ENCODE measurements around the gene DGKI. TPM values are rescaled to one million over a fixed set of nuclear protein-coding genes. Genes with fewer than 3 reads are reported as not detected.

Gene DGKI
- total RNA-seq, 4 donors from 2014 or later: 45.1 to 71.0 (median 48.7) TPM

- H3K9me3 ChIP-seq: no peaks in the 10 kb centered on the region
- H3K27ac ChIP-seq: no peak overlapping the region
- TF ChIP-seq CTCF (IDR thresholded peaks at IDR 0.05): no peak
- no peak overlapping the region for H3K4me3 ChIP-seq (replicated peaks in 1 of 3)
- no peaks in the 10 kb centered on the region for H3K4me1 ChIP-seq
- no peaks in the 10 kb centered on the region for H3K27me3 ChIP-seq
- DNase-seq: no peak
- intact Hi-C loops (cut with DNase I): no loop called here
- H3K36me3 ChIP-seq: peaks cover 0 to 9% of the 10 kb centered on the region in 2 donors
Measured at GRCh38 chr7:137393570-137393969, 453.2 kb downstream of the DGKI start.

DNA sequence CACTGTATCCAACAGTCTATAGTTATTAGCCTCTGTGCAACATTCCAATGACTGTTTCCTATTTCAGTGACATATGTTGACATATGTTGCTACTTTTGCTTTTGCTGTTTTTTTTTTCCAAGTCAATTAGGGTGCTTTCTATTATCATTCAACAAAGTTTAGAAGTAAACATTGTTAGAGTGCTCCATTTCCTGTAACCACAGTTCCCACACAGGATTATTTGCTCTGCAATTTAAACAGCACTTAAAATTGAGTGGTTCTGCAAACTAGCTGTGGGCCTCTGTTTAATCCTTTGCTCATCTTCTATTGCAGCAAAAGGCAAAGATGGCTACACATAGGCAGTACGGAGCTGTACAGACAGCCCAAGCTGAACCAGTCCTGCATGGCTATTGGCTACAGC, 456.7 kb downstream of the DGKI start:
- 89 to 91% methylated on average over 1 of the region's 1 CpG for WGBS, 2 donors
- Histone ChIP-seq H3K9me3 (no peaks in the 10 kb centered on the region), H3K4me3 (replicated peaks in 1 of 3) (no peak overlapping the region), H3K27ac (no peak overlapping the region), H3K36me3 (peaks cover 0 to 9% of the 10 kb centered on the region in 2 donors), H3K4me1 (no peaks in the 10 kb centered on the region), H3K27me3 (no peaks in the 10 kb centered on the region)
- TF ChIP-seq POLR2A (IDR thresholded peaks at IDR 0.05): no peak
- intact Hi-C loops (cut with DNase I): no loop called here
- no peak for DNase-seq

DNA sequence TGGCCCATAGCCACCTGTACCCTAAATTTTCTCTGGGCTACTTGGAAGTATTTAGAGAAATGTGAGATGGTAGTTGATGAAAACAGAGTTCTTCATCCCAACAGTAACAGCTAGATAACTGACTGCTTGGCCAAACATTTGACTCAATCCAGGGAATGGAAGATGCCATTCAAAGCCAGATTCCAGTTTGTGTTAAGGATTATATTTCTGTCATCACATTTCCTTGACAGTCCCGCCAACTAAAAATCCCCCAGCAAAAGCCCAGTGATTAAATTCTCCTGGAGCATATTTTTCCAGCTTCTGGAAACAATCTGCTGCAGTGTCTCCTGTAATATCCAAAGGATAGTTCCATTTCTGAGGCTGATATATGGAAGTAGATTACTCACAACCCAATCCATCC, 457.9 kb downstream of the DGKI start:
- H3K27ac ChIP-seq: no peak overlapping the region
- intact Hi-C loops (cut with DNase I): no loop called here
- no peak overlapping the region for H3K4me3 ChIP-seq (replicated peaks in 1 of 3)
- TF ChIP-seq POLR2A (IDR thresholded peaks at IDR 0.05) (no peak), CTCF (IDR thresholded peaks at IDR 0.05) (no peak)
- H3K9me3 ChIP-seq: no peaks in the 10 kb centered on the region
- no peaks in the 10 kb centered on the region for H3K27me3 ChIP-seq
- H3K36me3 ChIP-seq: peaks cover 0 to 9% of the 10 kb centered on the region in 2 donors
- no peak for DNase-seq
- no peaks in the 10 kb centered on the region for H3K4me1 ChIP-seq
- 93 to 100% methylated on average over 1 of the region's 1 CpG for WGBS, 2 donors

- WGBS, 2 donors: 64 to 67% methylated on average over 1 of the region's 1 CpG
- no peak for DNase-seq
- H3K27ac ChIP-seq: no peak overlapping the region
- intact Hi-C loops (cut with DNase I): no loop called here
- no peaks in the 10 kb centered on the region for H3K27me3 ChIP-seq
- no peak overlapping the region for H3K4me3 ChIP-seq (replicated peaks in 1 of 3)
- no peak for TF ChIP-seq POLR2A (IDR thresholded peaks at IDR 0.05)
- TF ChIP-seq CTCF (IDR thresholded peaks at IDR 0.05): no peak
- no peaks in the 10 kb centered on the region for H3K9me3 ChIP-seq
- peaks cover 0 to 9% of the 10 kb centered on the region in 2 donors for H3K36me3 ChIP-seq
- H3K4me1 ChIP-seq: no peaks in the 10 kb centered on the region
Measured at GRCh38 chr7:137386966-137387365, 459.8 kb downstream of the DGKI start.

GRCh38 chr7:137381045-137381444, 465.7 kb downstream of the DGKI start:
- no peaks in the 10 kb centered on the region for H3K4me1 ChIP-seq
- H3K9me3 ChIP-seq: no peaks in the 10 kb centered on the region
- H3K4me3 ChIP-seq (replicated peaks in 1 of 3): no peak overlapping the region
- H3K27me3 ChIP-seq: no peaks in the 10 kb centered on the region
- intact Hi-C loops (cut with DNase I): no loop called here
- TF ChIP-seq POLR2A (IDR thresholded peaks at IDR 0.05) (no peak), CTCF (IDR thresholded peaks at IDR 0.05) (no peak)
- no peak for DNase-seq
- WGBS, 2 donors: 71 to 86% methylated on average over 1 of the region's 1 CpG
- H3K36me3 ChIP-seq: no peaks in the 10 kb centered on the region
- H3K27ac ChIP-seq: no peak overlapping the region

DNA sequence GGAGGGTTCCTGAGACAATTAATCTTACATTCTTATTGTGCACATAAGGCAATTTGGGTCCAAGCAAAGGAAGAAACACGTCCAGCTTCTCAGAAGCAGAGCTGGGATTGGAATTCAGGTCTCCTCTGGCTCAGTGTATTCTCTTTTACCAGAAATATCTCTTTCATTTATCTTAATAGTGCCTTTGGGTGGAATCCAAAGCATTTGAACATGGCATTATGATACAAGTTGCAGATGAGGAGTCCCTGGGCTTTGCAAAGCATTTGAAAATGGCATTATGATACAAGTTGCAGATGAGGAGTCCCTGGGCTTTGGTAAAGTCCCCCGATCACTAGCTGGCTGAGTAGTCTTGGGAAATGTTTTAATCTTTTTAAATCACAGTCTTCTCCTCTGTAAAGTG, 473.3 kb downstream of the DGKI start:
- Histone ChIP-seq H3K4me1 (no peaks in the 10 kb centered on the region), H3K27me3 (no peaks in the 10 kb centered on the region), H3K27ac (no peak overlapping the region), H3K4me3 (replicated peaks in 1 of 3) (no peak overlapping the region), H3K9me3 (no peaks in the 10 kb centered on the region), H3K36me3 (no peaks in the 10 kb centered on the region)
- TF ChIP-seq POLR2A (IDR thresholded peaks at IDR 0.05) (no peak), CTCF (IDR thresholded peaks at IDR 0.05) (no peak)
- WGBS, 2 donors: 74 to 89% methylated on average over 2 of the region's 2 CpGs
- intact Hi-C loops (cut with DNase I): no loop called here
- no peak for DNase-seq

Measured in thyroid gland (tissue), 4 donors.